GM12878 (cell line): ENCODE results near the gene VMP1. TPM values are rescaled to one million over a fixed set of nuclear protein-coding genes. Genes with fewer than 3 reads are reported as not detected.

ENCODE experiments used
- ATAC-seq: fragments of 200-7000 bp; cut with Tn5 transposase; 3 replicates; pipeline ENCODE4 v1.9.1; 2020; ENCODE audit warnings: mild to moderate bottlenecking, moderate library complexity
- BruUV-seq: library from RNA; stranded (reverse); fragments of 400-500 nt; replicated peaks from 2 replicates; lab custom pipeline; 2021; lab: Mats Ljungman, UMichigan
- CTCF ChIA-PET: fragments of 300-600 bp; sonication (Branson Sonifier 250); formaldehyde crosslinking; extraction: SDS; loops from one replicate; lab custom pipeline; 2021; ENCODE audit warnings: inconsistent platforms; lab: Yijun Ruan, JAX
- POLR2A ChIA-PET: fragments of 350-600 bp; formaldehyde crosslinking; extraction: SDS; loops from one replicate; lab custom pipeline; 2021; ENCODE audit warnings: inconsistent platforms; lab: Charles Lee
- RAD21 ChIA-PET: fragments of 300-600 bp; sonication (Branson Sonifier 250); formaldehyde crosslinking; loops from one replicate; lab custom pipeline; 2023; ENCODE audit warnings: antibody characterized with exemption; ENCODE audit not compliant: unreplicated experiment; lab: Charles Lee
- SMC1A ChIA-PET: fragments of 300-600 bp; sonication (Branson Sonifier 250); formaldehyde crosslinking; loops from one replicate; lab custom pipeline; 2023; ENCODE audit not compliant: unreplicated experiment, uncharacterized antibody; lab: Charles Lee
- DNase-seq: peaks from one replicate; pipeline ENCODE4 v3.0.0-alpha.2; 2011; ENCODE audit warnings: low read depth, low spot score
- FAIRE-seq: peaks from 3 replicates; lab custom pipeline; 2011; peaks lifted over from hg19 to GRCh38; lab: Jason Lieb, UNC
- H2AFZ ChIP-seq: 2 replicates; pipeline ENCODE4 v1.6.0; 2011; ENCODE audit warnings: low read depth, low read length, control low read depth; ENCODE audit not compliant: control insufficient read depth
- H3K27ac ChIP-seq: 2 replicates; pipeline ENCODE4 v1.5.1; 2011; ENCODE audit warnings: control low read depth; ENCODE audit not compliant: control insufficient read depth, insufficient read depth
- H3K27me3 ChIP-seq, 2 experiments: replicated peaks in 1 of 2; 2 replicates each; pipeline versions ENCODE4 v1.6.0 to v1.6.1; 2011; ENCODE audit warnings: low read length in 1 of 2; ENCODE audit not compliant: control insufficient read depth in 2 of 2, insufficient read depth in 2 of 2
- H3K36me3 ChIP-seq, 2 experiments: 2 replicates each; pipeline ENCODE4 v1.5.1; 2011; ENCODE audit warnings: low read length in 1 of 2; ENCODE audit not compliant: control insufficient read depth in 2 of 2, insufficient read depth in 2 of 2
- H3K4me1 ChIP-seq: 2 replicates; pipeline ENCODE4 v1.6.1; 2011; ENCODE audit warnings: mild to moderate bottlenecking, low read length, moderate library complexity, mixed read lengths; ENCODE audit not compliant: control insufficient read depth, insufficient read depth
- H3K4me2 ChIP-seq: 2 replicates; pipeline ENCODE4 v1.6.0; 2011; ENCODE audit warnings: control low read depth; ENCODE audit not compliant: control insufficient read depth, insufficient read depth
- H3K4me3 ChIP-seq: fragments of 200-600 bp; sonication (generic); 2 replicates; pipeline ENCODE4 v1.5.1; 2016
- H3K79me2 ChIP-seq: 2 replicates; pipeline ENCODE4 v1.6.0; 2011; ENCODE audit warnings: low read length; ENCODE audit not compliant: control insufficient read depth, insufficient read depth
- H3K9ac ChIP-seq: 2 replicates; pipeline ENCODE4 v1.8.0; 2011; ENCODE audit warnings: low read length, control low read depth, mixed read lengths; ENCODE audit not compliant: control insufficient read depth, insufficient read depth
- H3K9me3 ChIP-seq: replicated peaks from 3 replicates; pipeline ENCODE4 v1.5.1; 2011; ENCODE audit warnings: mild to moderate bottlenecking, low read length; ENCODE audit not compliant: control insufficient read depth, insufficient read depth
- H4K20me1 ChIP-seq: 2 replicates; pipeline ENCODE4 v1.6.0; 2011; ENCODE audit not compliant: control insufficient read depth, insufficient read depth
- BHLHE40 ChIP-seq, 2 experiments: fragments of 450-650 bp in 1 of 2; IDR thresholded peaks; 2 replicates each; pipeline ENCODE4 v1.6.1; 2011 to 2017; ENCODE audit warnings: low read depth in 2 of 2, borderline replicate concordance in 1 of 2, improper control_type of control experiment in 1 of 2, low read length in 1 of 2, mild to moderate bottlenecking in 1 of 2
- CEBPZ ChIP-seq: fragments of 150-350 bp; IDR thresholded peaks from 2 replicates; pipeline ENCODE4 v1.6.1; 2016; ENCODE audit warnings: low read depth, low read length
- CREM ChIP-seq: IDR thresholded peaks from 2 replicates; pipeline ENCODE4 v1.6.1; 2014; ENCODE audit warnings: antibody characterized with exemption, low read depth
- FOXK2 ChIP-seq: fragments of 450-650 bp; IDR thresholded peaks from 2 replicates; pipeline ENCODE4 v1.6.1; 2017; ENCODE audit warnings: mild to moderate bottlenecking, moderate library complexity
- GATAD2B ChIP-seq: fragments of 450-650 bp; conservative IDR thresholded peaks from 2 replicates; pipeline ENCODE4 v1.6.1; 2017; ENCODE audit warnings: low read depth, mild to moderate bottlenecking, moderate library complexity
- RELA ChIP-seq: fragments of 450-650 bp; IDR thresholded peaks from 2 replicates; pipeline ENCODE4 v1.8.0; 2014; ENCODE audit warnings: borderline replicate concordance; ENCODE audit not compliant: partially characterized antibody
- RFX5 ChIP-seq: IDR thresholded peaks from 2 replicates; pipeline ENCODE4 v1.6.1; 2011; ENCODE audit warnings: low read depth, low read length, improper control_type of control experiment
- SREBF1 ChIP-seq: IDR thresholded peaks from 2 replicates; pipeline ENCODE4 v1.6.1; 2012; ENCODE audit warnings: mild to moderate bottlenecking, low read length
- TCF3 ChIP-seq: IDR thresholded peaks from 2 replicates; pipeline ENCODE4 v1.6.1; 2012; ENCODE audit warnings: low read depth, mild to moderate bottlenecking, low read length, borderline replicate concordance; ENCODE audit not compliant: insufficient read depth
- ZBTB4 ChIP-seq: fragments of 450-650 bp; formaldehyde crosslinking; IDR thresholded peaks from 2 replicates; pipeline ENCODE4 v1.4.0; 2022; ENCODE audit warnings: mild to moderate bottlenecking, moderate library complexity
- ZNF384 ChIP-seq: IDR thresholded peaks from 2 replicates; pipeline ENCODE4 v1.6.1; 2012; ENCODE audit warnings: low read depth, mild to moderate bottlenecking, low read length, improper control_type of control experiment, borderline replicate concordance
- ZZZ3 ChIP-seq: IDR thresholded peaks from 2 replicates; pipeline ENCODE4 v1.6.1; 2011; ENCODE audit warnings: low read depth; ENCODE audit not compliant: control insufficient read depth, insufficient read length
- WGBS: methylation state at CpG from one replicate; pipeline ENCODE4 v1.1.6; 2016; ENCODE audit warnings: low lambda C conversion rate; ENCODE audit not compliant: insufficient replicate concordance, insufficient coverage; ENCODE audit errors: missing lambda C conversion rate; 5-methylcytosine and 5-hydroxymethylcytosine counted together
- in situ Hi-C: fragments of 300-500 bp; cut with MboI; formaldehyde crosslinking; loops from 9 replicates; pipeline ENCODE4 v1.14.3; 2018; ENCODE audit warnings: mixed read lengths
- intact Hi-C: fragments of 100-400 bp; cut with micrococcal nuclease; formaldehyde crosslinking; loops from one replicate; pipeline ENCODE4 v1.14.2; 2022; ENCODE audit not compliant: unreplicated experiment
- polyA plus RNA-seq, 11 experiments: library from polyadenylated mRNA; depleted of rRNA in 4 of 11; unstranded in 6 of 11; stranded (reverse) in 5 of 11; fragments of >200 nt; fragmentation: Nextera tagmentation in 4 of 11; fragmentation: Illumina TruSeq in 1 of 11; extraction: Ambion mirVana in 4 of 11; extraction: Trizol in 1 of 11; gene quantifications; 1 replicate in 1 of 11; 2 replicates in 10 of 11; pipeline versions ENCODE4 v1.2.1 to v1.2.3, GENCODE V29; 2011 to 2016; ENCODE audit warnings: inconsistent platforms in 2 of 11, missing spikeins in 2 of 11, low read depth in 1 of 11
- total RNA-seq, 4 experiments: library from RNA; depleted of rRNA in 3 of 4; stranded (reverse); fragments of >200 nt in 3 of 4; fragmentation: Illumina TruSeq in 1 of 4; extraction: Trizol in 1 of 4; gene quantifications; 2 replicates each; pipeline versions ENCODE4 v1.2.1 to v1.2.3, GENCODE V29; 2013 to 2021

Gene VMP1
- total and polyA plus RNA-seq, 10 of the 15 experiments (the other 5 are each of a cell fraction or from before 2014, with no cell fraction given): 88.4 to 199 (median 132) TPM

GRCh38 chr17:59767176-59767575 lies 59.7 kb downstream of the VMP1 start:
- no peak for DNase-seq
- no peaks in the 10 kb centered on the region for H3K79me2 ChIP-seq
- H4K20me1 ChIP-seq: no peaks in the 10 kb centered on the region
- no peak overlapping the region for H3K4me2 ChIP-seq
- in situ Hi-C loops: no loop called here
- ChIA-PET RAD21 (no interaction called here), CTCF (no interaction called here), POLR2A (no interaction called here), SMC1A (no interaction called here)
- no peak overlapping the region for H3K27ac ChIP-seq
- no peaks in the 10 kb centered on the region for H3K9me3 ChIP-seq
- H3K9ac ChIP-seq: no peak overlapping the region
- ATAC-seq: no peak
- FAIRE-seq: no peak
- intact Hi-C loops: no loop called here
- no peaks in the 10 kb centered on the region; the same call in 1 of the 2 replicates for H3K4me1 ChIP-seq
- TF ChIP-seq TCF3 (no peak), GATAD2B (no peak)
- no peak overlapping the region for H3K4me3 ChIP-seq
- H2AFZ ChIP-seq: no peak overlapping the region
- peaks cover 0 to 3% of the 10 kb centered on the region in 2 experiments; a peak in 1 of 4 replicates for H3K36me3 ChIP-seq
- no TSS peak for BruUV-seq
- H3K27me3 ChIP-seq: no peaks in the 10 kb centered on the region

GRCh38 chr17:59769887-59770286 lies 62.4 kb downstream of the VMP1 start:
- WGBS: 48% methylated on average over 1 of the region's 1 CpG
- no peak for FAIRE-seq
- Histone ChIP-seq H4K20me1 (no peaks in the 10 kb centered on the region), H3K79me2 (no peaks in the 10 kb centered on the region), H3K27ac (no peak overlapping the region), H3K36me3 (peaks cover 0 to 3% of the 10 kb centered on the region in 2 experiments; a peak in 1 of 4 replicates), H3K4me1 (no peaks in the 10 kb centered on the region), H2AFZ (no peak overlapping the region), H3K9ac (no peak overlapping the region), H3K9me3 (no peaks in the 10 kb centered on the region), H3K27me3 (no peaks in the 10 kb centered on the region), H3K4me2 (no peak overlapping the region), H3K4me3 (no peak overlapping the region)
- DNase-seq: no peak
- CTCF ChIA-PET: interaction anchor here (1.2 to 2.6 kb wide), 2 partner anchors 16 to 89 kb away, joined by 4 to 8 read pairs; no protein-coding TSS in a partner anchor
- POLR2A ChIA-PET: interaction anchor here (1.5 to 1.8 kb wide), 2 partner anchors 10 to 63 kb away, joined by 3 to 4 read pairs; no protein-coding TSS in a partner anchor
- intact Hi-C loops: no loop called here
- no TSS peak for BruUV-seq
- SMC1A ChIA-PET: interaction anchor here (0.9 to 1.7 kb wide), 7 partner anchors 10 to 87 kb away, joined by 3 to 4 read pairs (median 4); no protein-coding TSS in a partner anchor
- RAD21 ChIA-PET: interaction anchor here (1.2 to 2.0 kb wide), 2 partner anchors 16 kb away, joined by 4 to 7 read pairs; no protein-coding TSS in a partner anchor
- ATAC-seq: no peak
- in situ Hi-C loops: no loop called here
- TF ChIP-seq CEBPZ (no peak), FOXK2 (no peak), CREM (no peak), ZBTB4 (no peak), ZZZ3 (no peak), RFX5 (no peak), RELA (no peak), BHLHE40 (IDR thresholded peaks at IDR 0.05; ENCODE audit: borderline replicate concordance in 1 of 2, low read depth in 2 of 2, low read length in 1 of 2) (no peak), SREBF1 (no peak), ZNF384 (no peak)
